Activated CD8-positive, alpha-beta T cell treated with anti-CD3 and anti-CD28 coated beads for 36 hours (primary cell): ENCODE data around the gene CTSV. TPM values are rescaled to one million over a fixed set of nuclear protein-coding genes. Genes with fewer than 3 reads are reported as not detected.
"Not testable (repeated sequence)": the region's sequence is repeated elsewhere in the genome, so short reads cannot be mapped to it uniquely, and the experiment has no call there.

ENCODE experiments used
- ATAC-seq: fragments of 200-7000 bp; cut with Tn5 transposase; one replicate; pipeline ENCODE4 v1.10.0; 2021; ENCODE audit warnings: mild to moderate bottlenecking, moderate library complexity
- CTCF ChIA-PET: fragments of 350-600 bp; sonication (Branson Sonifier 250); formaldehyde crosslinking; loops from one replicate; lab custom pipeline; 2021; ENCODE audit warnings: antibody characterized with exemption; lab: Charles Lee
- POLR2A ChIA-PET: fragments of 350-600 bp; sonication (Branson Sonifier 250); formaldehyde crosslinking; loops from one replicate; lab custom pipeline; 2021; ENCODE audit warnings: antibody characterized with exemption; lab: Charles Lee
- DNase-seq: peaks from one replicate; pipeline ENCODE4 v3.0.0-alpha.2; 2020
- H3K27ac Mint-ChIP-seq: one replicate; pipeline ENCODE4 v1.8.0; 2021; ENCODE audit warnings: mild to moderate bottlenecking, mixed read lengths
- H3K27me3 Mint-ChIP-seq: one replicate; pipeline ENCODE4 v1.8.0; 2021; ENCODE audit warnings: mixed read lengths
- H3K36me3 Mint-ChIP-seq: one replicate; pipeline ENCODE4 v1.8.0; 2021; ENCODE audit warnings: low read depth, mixed read lengths
- H3K4me1 Mint-ChIP-seq: one replicate; pipeline ENCODE4 v1.8.0; 2021; ENCODE audit warnings: low read depth, mixed read lengths
- H3K4me3 Mint-ChIP-seq: one replicate; pipeline ENCODE4 v1.8.0; 2021; ENCODE audit warnings: mild to moderate bottlenecking, moderate library complexity, mixed read lengths
- H3K9me3 Mint-ChIP-seq: one replicate; pipeline ENCODE4 v1.8.0; 2021; ENCODE audit warnings: mixed read lengths
- intact Hi-C: fragments of 100-400 bp; cut with micrococcal nuclease; formaldehyde crosslinking; loops from one replicate; pipeline ENCODE4 v1.10.0; 2022
- total RNA-seq, 2 experiments: library from RNA; stranded (reverse); gene quantifications; one replicate each; pipeline ENCODE4 v1.2.3, GENCODE V29; 2021

The CTSV gene
- total RNA-seq, 2 experiments from 2014 or later, result 0.16 to 0.34 TPM

DNA sequence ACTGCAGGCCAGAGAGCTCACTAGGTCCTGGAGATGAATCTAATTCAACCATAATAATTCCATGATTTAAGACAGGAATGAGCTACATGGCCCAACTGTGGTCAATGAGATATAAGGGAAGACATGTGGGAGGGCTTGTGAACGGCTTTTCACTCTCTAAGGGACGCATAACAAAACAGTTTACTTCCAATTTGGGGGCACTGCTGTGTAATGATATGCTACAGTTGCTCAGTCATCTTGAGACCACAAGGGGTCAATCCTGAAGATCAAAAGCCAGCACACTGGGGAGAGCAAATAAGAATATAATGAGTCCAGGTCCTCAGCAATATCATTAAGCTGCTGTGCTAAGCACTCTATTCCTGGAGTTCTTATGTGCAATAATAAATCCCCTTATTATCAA is 46.6 kb downstream of the CTSV start:
- H3K27ac Mint-ChIP-seq, H3K27me3 Mint-ChIP-seq, DNase-seq, H3K36me3 Mint-ChIP-seq, POLR2A ChIA-PET, H3K4me3 Mint-ChIP-seq, CTCF ChIA-PET, intact Hi-C loops, H3K9me3 Mint-ChIP-seq: not testable (repeated sequence)
- peaks cover 28% of the 10 kb centered on the region for H3K4me1 Mint-ChIP-seq
- ATAC-seq, result peak; percentile 34

DNA sequence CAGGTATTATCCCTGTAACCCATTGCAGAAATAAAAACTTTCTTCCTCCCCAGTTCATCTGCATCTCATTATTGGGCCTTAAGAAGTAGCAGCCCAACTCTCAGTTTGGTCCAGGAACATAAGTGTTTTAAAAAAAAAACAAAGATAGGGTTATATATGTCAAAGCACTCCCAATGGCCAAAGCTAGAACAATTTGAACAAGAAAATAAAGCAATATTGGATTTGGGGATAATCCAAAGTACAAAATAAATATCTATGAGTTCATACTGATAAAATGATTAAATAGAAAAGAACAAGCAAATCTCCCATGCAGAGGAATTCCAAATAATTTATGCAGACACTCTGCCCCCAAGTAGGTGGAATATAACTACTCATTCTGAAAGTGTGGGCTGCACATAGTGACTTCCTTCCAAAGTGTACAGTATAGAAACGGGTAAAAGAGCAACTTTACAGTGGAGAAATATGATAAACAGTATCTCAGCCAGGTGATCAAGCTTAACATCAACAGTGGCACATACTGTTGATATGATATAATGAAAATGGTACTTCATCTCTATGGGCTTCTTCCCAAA is 49.1 kb downstream of the CTSV start:
- H3K4me3 Mint-ChIP-seq, H3K27me3 Mint-ChIP-seq, CTCF ChIA-PET, POLR2A ChIA-PET, H3K9me3 Mint-ChIP-seq, intact Hi-C loops, H3K36me3 Mint-ChIP-seq: not testable (repeated sequence)
- peak; percentile 5 for DNase-seq
- peaks cover 24% of the 10 kb centered on the region for H3K4me1 Mint-ChIP-seq
- ATAC-seq, result peak; percentile 70
- H3K27ac Mint-ChIP-seq, result peak overlapping the region; percentile 5

DNA sequence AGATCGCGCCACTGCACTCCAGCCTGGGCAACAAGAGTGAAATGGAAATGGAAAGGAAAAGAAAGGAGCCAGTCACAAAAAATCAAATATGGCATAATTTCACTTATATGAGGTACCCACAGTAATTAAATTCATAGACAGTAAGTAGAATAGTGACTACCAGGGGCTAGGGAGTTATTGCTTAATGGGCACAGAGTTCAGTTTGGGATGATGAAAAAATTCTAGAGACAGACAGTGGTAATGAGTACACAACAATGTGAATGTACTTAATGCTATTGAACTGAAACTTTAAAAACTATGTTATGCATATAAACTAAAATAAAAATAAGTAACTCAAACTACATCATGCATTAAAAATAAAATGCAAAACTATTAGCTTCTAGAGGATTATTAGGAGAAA is 54.1 kb downstream of the CTSV start:
- POLR2A ChIA-PET, H3K9me3 Mint-ChIP-seq, CTCF ChIA-PET: not testable (repeated sequence)

GRCh38 chr9:96984139-96984538 is 54.8 kb downstream of the CTSV start:
- H3K36me3 Mint-ChIP-seq, result peaks cover 10% of the 10 kb centered on the region
- H3K9me3 Mint-ChIP-seq, H3K27me3 Mint-ChIP-seq, intact Hi-C loops, POLR2A ChIA-PET, ATAC-seq, H3K4me3 Mint-ChIP-seq, H3K27ac Mint-ChIP-seq, CTCF ChIA-PET, DNase-seq, H3K4me1 Mint-ChIP-seq: not testable (repeated sequence)

More for the DNA sequence above, 54.1 kb downstream of the CTSV start:
- DNase-seq, H3K27ac Mint-ChIP-seq, H3K27me3 Mint-ChIP-seq, ATAC-seq, intact Hi-C loops, H3K4me3 Mint-ChIP-seq: not testable (repeated sequence)
- peaks cover 10% of the 10 kb centered on the region for H3K36me3 Mint-ChIP-seq
- peaks cover 12% of the 10 kb centered on the region for H3K4me1 Mint-ChIP-seq

DNA sequence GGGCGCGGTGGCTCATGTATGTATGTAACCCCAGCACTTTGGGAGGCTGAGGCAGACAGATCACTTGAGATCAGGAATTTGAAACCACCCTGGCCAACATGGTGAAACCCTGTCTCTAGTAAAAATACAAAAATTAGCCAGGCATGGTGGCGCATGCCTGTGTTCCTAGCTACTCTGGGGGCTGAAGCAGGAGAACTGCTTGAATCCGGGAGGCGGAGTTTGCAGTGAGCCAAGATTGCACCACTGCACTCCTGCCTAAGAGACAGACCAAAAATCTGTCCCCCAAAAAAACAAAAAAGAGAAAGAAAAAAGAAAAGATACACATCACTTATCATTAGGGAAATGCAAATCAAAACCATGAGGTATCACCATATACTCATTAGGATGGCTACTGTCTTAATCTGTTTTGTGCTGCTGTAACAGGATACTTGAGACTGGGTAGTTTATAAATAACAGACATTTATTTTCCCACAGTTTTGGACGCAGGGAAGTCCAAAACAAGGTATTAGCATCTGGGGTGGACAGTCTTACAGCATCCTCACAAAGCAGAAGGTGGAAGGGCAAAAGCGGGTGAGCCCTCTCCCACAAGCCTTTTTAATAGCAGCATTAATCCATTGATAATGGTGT is 55.3 kb downstream of the CTSV start:
- intact Hi-C loops, H3K27ac Mint-ChIP-seq, CTCF ChIA-PET, H3K27me3 Mint-ChIP-seq, H3K4me1 Mint-ChIP-seq, H3K4me3 Mint-ChIP-seq, H3K9me3 Mint-ChIP-seq, POLR2A ChIA-PET, ATAC-seq, DNase-seq: not testable (repeated sequence)
- peaks cover 10% of the 10 kb centered on the region for H3K36me3 Mint-ChIP-seq

Other genes with a start within 250 kb of the CTSV start
- 1 to 10 TPM; 4.7 to 5.0 TPM for gene ZNF782, start 184.6 kb downstream of the CTSV start, total RNA-seq
- not detected for gene NUTM2G, start 110.3 kb downstream of the CTSV start, total RNA-seq